ENCODE results near the gene SOCS6.
"Not testable (repeated sequence)": the region's sequence is repeated elsewhere in the genome, so short reads cannot be mapped to it uniquely, and the experiment has no call there.

The SOCS6 gene

GRCh38 chr18:70321616-70322015 is 32.8 kb downstream of the SOCS6 start:
- DNase-seq (ENCODE audit: low read depth in 1 of 2, low spot score in 1 of 2), result no peak

- no peak for DNase-seq (ENCODE audit: low read depth in 1 of 2, low spot score in 1 of 2)
These were observed 33.5 kb downstream of the SOCS6 start for GRCh38 chr18:70322385-70322784.

DNA sequence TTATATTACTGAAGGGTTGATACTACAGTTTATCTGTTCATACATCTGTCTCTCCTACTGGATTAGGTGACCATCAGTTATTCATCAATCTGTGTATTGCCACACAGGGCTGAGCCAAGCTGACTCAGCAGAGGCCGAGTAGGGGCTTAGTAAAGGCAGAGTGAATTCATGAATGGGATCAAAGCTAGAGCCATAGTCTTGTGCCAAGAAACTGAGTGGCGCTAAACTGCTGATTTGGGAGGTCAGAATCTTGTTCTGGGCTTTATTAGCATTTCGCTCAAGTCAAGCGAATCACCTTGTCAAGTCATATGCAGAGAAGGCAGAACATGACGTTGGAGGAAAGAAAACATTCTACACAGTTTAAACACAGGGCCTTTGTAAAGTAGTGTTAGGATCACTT is 34.1 kb downstream of the SOCS6 start:
- DNase-seq (ENCODE audit: low read depth in 1 of 2, low spot score in 1 of 2), result no peak

DNA sequence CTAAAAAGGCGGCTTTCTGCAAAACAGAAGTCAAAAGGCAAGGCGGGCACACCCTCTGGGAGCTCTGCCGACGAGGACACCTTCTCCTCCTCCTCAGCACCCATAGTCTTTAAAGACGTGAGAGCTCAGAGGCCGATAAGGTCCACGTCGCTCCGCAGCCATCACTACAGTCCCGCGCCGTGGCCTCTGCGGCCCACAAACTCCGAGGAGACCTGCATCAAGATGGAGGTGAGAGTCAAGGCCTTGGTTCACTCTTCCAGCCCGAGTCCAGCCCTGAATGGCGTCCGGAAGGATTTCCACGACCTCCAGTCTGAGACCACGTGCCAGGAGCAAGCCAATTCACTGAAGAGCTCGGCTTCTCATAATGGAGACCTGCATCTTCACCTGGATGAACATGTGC is 36.1 kb downstream of the SOCS6 start:
- no peak for DNase-seq (ENCODE audit: low read depth in 1 of 2, low spot score in 1 of 2)

- DNase-seq (ENCODE audit: low read depth in 1 of 2, low spot score in 1 of 2), result no peak
These were observed 37.4 kb downstream of the SOCS6 start for GRCh38 chr18:70326255-70326654.

GRCh38 chr18:70328169-70328568 is 39.3 kb downstream of the SOCS6 start:
- DNase-seq (ENCODE audit: low read depth in 1 of 2, low spot score in 1 of 2), result no peak

DNA sequence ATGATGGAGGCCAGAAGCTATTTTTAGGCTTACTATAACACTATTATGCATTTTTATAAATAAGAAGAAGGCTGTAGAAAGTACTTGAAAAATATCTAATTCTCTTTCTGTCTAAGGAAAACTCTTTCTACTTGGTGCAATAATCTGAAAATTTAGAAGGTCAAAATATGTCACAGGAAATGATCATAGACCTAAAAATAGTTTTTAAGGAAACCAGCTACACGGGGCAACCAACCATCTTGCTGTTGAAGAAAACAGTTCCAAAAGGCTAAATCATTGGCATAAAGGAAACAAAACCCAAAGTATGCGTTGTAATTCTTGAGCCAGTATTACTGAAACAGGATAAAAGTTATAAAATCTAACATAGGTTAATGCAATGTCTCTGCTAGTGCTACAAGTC is 40.2 kb downstream of the SOCS6 start:
- no peak for DNase-seq (ENCODE audit: low read depth in 1 of 2, low spot score in 1 of 2)

- DNase-seq (ENCODE audit: low read depth in 1 of 2, low spot score in 1 of 2), result no peak
These were observed 42.0 kb downstream of the SOCS6 start for GRCh38 chr18:70330887-70331286.

DNA sequence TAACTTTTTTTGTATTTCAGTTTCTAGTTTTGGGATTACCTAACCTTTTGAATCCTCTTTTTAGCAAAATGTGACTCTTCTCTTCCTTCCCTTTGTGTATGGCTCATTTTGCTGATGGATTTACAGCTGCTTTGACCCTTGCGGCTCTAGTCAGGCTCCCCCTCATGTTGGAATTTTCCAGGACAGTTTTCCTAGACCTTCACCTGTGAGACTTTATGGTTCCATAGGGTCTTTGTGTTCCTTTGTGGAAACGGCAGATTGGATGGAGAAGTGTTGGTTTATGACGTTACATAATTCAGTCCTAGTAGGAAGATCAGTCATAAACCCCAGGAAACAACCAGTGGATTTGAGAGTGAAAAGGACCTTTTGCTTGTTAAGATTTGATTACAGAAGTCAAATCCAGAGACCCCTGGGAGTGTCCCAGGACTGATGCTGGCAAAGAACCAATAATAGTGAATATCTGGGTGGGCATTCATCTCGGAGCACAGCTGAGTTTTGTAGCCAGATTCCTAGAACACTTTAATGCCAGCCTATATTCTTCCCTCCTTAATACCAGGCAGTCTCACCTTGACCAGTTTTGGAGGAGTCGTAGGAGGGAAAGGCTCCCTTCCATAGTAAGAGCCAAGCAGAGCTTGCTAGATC is 42.7 kb downstream of the SOCS6 start:
- DNase-seq (ENCODE audit: low read depth in 1 of 2, low spot score in 1 of 2), result no peak

- no peak for DNase-seq (ENCODE audit: low read depth in 1 of 2, low spot score in 1 of 2)
These were observed 43.8 kb downstream of the SOCS6 start for GRCh38 chr18:70332694-70333093.

DNA sequence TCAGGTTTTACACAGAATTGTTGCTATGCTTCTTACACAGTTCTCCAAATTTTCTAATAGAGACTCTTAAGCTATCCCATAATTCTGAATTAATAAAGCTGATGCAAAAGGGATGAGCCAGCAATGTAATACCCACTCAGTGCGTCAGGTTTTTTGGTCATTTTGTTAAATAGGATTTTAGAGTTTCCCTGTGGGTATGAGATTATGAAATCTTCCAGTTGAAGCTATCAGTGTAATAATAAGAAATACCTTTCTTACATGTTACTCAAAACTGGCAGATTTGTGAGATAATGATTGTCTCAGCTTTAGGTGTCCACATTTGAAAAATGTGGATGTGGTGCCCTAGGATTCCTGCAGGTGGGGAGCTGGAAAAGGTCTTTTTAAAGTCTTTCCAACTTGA is 44.5 kb downstream of the SOCS6 start:
- DNase-seq (ENCODE audit: low read depth in 1 of 2, low spot score in 1 of 2), result no peak

- DNase-seq (ENCODE audit: low read depth in 1 of 2, low spot score in 1 of 2), result no peak
These were observed 44.9 kb downstream of the SOCS6 start for GRCh38 chr18:70333757-70334156.

DNA sequence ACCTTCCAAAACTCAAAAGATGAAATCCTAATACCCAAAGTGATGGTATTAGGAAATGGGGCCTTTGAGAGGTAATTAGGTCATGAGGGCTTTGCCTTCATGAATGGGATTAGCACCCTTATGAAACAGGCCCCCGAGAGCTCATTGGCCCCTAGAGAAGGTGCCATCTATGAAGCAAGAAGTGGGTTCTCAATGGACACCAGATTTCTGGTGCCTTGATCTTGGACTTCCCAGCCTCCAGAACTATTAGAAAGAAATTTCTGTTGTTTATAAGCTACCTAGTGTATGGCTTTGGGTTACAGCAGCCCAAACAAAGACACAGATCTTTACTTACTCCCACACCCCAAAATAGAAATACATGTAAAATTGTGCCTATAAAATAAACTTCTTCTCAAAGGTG is 45.4 kb downstream of the SOCS6 start:
- no peak for DNase-seq (ENCODE audit: low read depth in 1 of 2, low spot score in 1 of 2)

- DNase-seq (ENCODE audit: low read depth in 1 of 2, low spot score in 1 of 2), result no peak
These were observed 46.0 kb downstream of the SOCS6 start for GRCh38 chr18:70334728-70335329.

DNA sequence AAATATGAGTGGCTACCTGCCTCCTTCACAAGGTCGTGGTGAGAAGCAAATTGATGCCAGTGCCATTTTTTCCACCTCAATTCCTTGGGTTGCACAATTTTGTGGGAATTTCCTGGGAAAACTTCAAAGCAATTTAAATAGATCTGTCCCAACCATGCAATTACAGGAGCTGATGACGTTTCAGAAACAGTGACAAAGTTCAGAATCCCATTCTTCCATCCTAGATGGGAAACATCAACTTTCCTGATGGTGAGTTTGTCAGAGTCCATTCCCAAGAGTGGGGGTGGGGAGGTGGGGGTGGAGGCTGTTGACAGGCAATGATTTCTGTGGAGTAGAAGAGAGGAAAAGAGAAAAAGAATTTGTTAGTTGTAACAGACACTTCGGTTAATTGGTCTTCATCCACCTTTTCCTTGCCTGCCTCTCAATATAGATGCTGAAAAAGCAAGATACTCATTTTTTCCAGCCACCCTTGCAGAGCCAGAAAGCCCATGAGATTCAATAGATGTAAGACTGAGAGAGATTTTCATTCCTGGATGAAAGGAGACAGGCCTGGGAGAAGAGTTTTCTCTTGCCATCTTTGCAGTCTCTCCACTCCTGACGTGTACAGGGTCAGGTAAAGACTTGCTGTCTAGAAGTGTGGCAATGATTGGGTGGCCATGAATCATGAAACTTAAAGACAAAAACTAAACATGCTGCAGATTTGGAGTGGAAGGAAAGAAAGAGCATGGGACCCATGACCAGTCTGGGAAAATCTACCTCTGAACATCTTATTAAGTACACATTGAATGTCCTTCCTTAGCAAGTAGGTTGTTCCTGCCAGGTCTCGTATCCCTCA is 47.3 kb downstream of the SOCS6 start:
- no peak for DNase-seq (ENCODE audit: low read depth in 1 of 2, low spot score in 1 of 2)

- no peak for DNase-seq (ENCODE audit: low read depth in 1 of 2, low spot score in 1 of 2)
These were observed 48.5 kb downstream of the SOCS6 start for GRCh38 chr18:70337139-70337972.

DNA sequence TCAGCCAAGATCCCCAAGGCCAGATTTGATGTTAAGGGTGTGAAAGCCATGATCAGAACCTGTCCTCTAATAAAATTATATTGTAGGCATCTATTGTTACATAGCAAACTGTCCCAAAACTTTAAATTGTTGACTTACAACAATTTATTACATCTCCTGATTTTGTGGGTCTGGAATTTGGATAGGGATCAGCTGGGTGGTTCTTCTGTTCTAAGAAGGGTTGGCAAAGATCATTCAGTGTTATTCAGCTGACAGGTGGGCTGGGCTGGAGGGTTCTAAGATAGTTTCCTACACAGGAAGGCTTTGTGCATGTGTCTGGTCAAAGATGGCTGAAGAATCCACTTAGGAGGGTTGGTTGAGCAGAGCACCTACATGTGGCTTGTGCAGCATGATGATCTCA is 50.0 kb downstream of the SOCS6 start:
- DNase-seq (ENCODE audit: low read depth in 1 of 2, low spot score in 1 of 2), result no peak

DNA sequence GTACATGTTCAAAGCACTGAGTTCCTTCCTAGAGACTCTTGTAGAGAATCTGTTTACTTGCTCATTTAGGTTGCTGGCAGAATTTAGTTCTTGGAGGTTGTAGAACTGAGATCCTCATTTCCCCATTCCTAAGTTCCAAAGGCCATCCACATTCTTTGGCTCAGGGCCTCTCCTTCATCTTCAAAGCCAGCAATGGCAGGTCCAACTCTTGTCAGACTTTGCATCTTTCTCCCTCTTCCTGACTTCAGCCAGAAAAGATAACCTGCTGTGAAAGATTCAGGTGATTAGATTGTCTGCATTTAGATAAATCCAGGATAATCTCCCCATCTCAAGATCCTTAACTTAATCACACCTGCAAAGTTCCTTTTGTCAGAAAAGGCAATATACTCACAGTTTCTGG is 51.1 kb downstream of the SOCS6 start:
- DNase-seq (ENCODE audit: low read depth in 1 of 2, low spot score in 1 of 2), result no peak

- DNase-seq (ENCODE audit: low read depth in 1 of 2, low spot score in 1 of 2), result not testable (repeated sequence)
These were observed 59.6 kb downstream of the SOCS6 start for GRCh38 chr18:70348481-70348880.

DNA sequence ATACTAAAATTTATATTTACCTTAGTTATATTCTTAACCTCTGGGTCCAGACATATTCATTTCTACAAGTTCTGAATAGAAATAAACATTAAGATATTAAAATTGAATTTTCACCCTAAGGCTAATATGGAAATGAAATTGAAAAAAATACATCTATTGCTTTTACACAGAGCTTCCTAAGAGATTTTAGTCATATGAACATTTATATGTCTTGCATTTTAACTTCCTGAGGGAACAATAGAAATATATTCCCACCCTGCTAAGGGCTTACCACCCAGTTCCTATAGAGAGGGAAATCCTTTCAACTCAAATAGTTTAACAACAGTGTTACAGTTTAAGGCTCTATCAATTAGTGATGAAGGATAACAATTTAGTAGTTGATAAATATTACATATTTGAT is 60.5 kb downstream of the SOCS6 start:
- no peak for DNase-seq (ENCODE audit: low read depth in 1 of 2, low spot score in 1 of 2)

DNA sequence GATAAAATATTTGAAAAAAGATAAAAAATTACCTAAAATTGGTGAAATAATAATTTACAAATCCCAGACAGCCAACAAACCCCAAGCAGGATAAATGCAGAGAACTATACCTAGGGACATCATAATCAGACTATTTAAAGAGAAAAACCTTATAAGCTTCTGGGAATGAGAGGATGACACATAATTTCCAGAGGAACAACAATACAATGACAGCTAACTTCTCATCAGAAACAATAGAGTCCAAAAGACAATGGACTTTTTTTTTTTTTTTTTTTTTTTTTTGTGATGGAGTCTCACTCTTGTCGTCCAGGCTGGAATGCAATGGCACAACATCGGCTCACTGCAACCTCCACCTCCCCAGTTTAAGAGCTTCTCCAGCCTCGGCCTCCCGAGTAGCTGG is 65.2 kb downstream of the SOCS6 start:
- DNase-seq (ENCODE audit: low read depth in 1 of 2, low spot score in 1 of 2), result no peak

- no peak for DNase-seq (ENCODE audit: low read depth in 1 of 2, low spot score in 1 of 2)
These were observed 65.9 kb downstream of the SOCS6 start for GRCh38 chr18:70354771-70355170.
